Loucy (cell line): ENCODE data around the gene PRKAR1A.

Experiments used
- H2AFZ ChIP-seq: fragments of 200-600 bp; sonication (generic); 2 replicates; pipeline ENCODE4 v1.6.0; 2016; ENCODE audit warnings: antibody characterized with exemption, mild to moderate bottlenecking, low read length, moderate library complexity
- H3F3A ChIP-seq: fragments of 200-600 bp; 2 replicates; pipeline ENCODE4 v1.6.0; 2016; ENCODE audit warnings: antibody characterized with exemption, low read depth, mild to moderate bottlenecking
- H3K27me3 ChIP-seq: fragments of 200-600 bp; sonication (generic); 2 replicates; pipeline ENCODE4 v1.6.1; 2014; ENCODE audit warnings: low read length, mild to moderate bottlenecking; ENCODE audit not compliant: insufficient read depth, poor library complexity, severe bottlenecking
- H3K36me3 ChIP-seq: fragments of 200-600 bp; sonication (generic); 2 replicates; pipeline ENCODE4 v1.6.1; 2016; ENCODE audit warnings: low read length; ENCODE audit not compliant: insufficient read depth
- H3K4me1 ChIP-seq: fragments of 200-600 bp; sonication (generic); 2 replicates; pipeline ENCODE4 v1.5.1; 2014; ENCODE audit warnings: low read length, mild to moderate bottlenecking; ENCODE audit not compliant: insufficient read depth, poor library complexity, severe bottlenecking
- H3K4me2 ChIP-seq: fragments of 200-600 bp; sonication (generic); 2 replicates; pipeline ENCODE4 v1.6.0; 2014; ENCODE audit warnings: antibody characterized with exemption, low read length, low read depth, mild to moderate bottlenecking; ENCODE audit not compliant: poor library complexity, severe bottlenecking
- H3K4me3 ChIP-seq: fragments of 200-600 bp; sonication (generic); 2 replicates; pipeline ENCODE4 v1.5.1; 2014; ENCODE audit warnings: low read length, mild to moderate bottlenecking, mixed read lengths; ENCODE audit not compliant: poor library complexity, severe bottlenecking
- H3K79me2 ChIP-seq: fragments of 200-600 bp; sonication (generic); 2 replicates; pipeline ENCODE4 v1.6.1; 2014; ENCODE audit warnings: low read length; ENCODE audit not compliant: insufficient read depth
- H3K9ac ChIP-seq: fragments of 200-600 bp; sonication (generic); 2 replicates; pipeline ENCODE4 v1.6.0; 2014; ENCODE audit warnings: mild to moderate bottlenecking, low read depth, low read length, moderate library complexity; ENCODE audit not compliant: poor library complexity, severe bottlenecking
- H3K9me2 ChIP-seq: fragments of 200-600 bp; sonication (generic); replicated peaks from 2 replicates; pipeline ENCODE4 v1.6.1; 2016; ENCODE audit warnings: low read depth, low read length, mixed read lengths
- H3K9me3 ChIP-seq: fragments of 200-600 bp; sonication (generic); 2 replicates; pipeline ENCODE4 v1.6.1; 2014; ENCODE audit warnings: mild to moderate bottlenecking, antibody characterized with exemption, low read length, low read depth; ENCODE audit not compliant: insufficient read depth
- H4K20me1 ChIP-seq: fragments of 200-600 bp; sonication (generic); 2 replicates; pipeline ENCODE4 v1.6.0; 2014; ENCODE audit warnings: antibody characterized with exemption, low read length, mild to moderate bottlenecking; ENCODE audit not compliant: insufficient read depth, poor library complexity, severe bottlenecking
- EZH2phosphoT487 ChIP-seq: fragments of 200-600 bp; IDR thresholded peaks from 2 replicates; pipeline ENCODE4 v1.6.1; 2018; ENCODE audit warnings: antibody characterized with exemption, mild to moderate bottlenecking, moderate library complexity, borderline replicate concordance
- TF ChIP-seq, protein P1 (sequence below): fragments of 200-600 bp; sonication (generic); conservative IDR thresholded peaks from 2 replicates; pipeline ENCODE4 v1.5.1; 2014; ENCODE audit warnings: mild to moderate bottlenecking, antibody characterized with exemption, low read length

PRKAR1A gene

DNA sequence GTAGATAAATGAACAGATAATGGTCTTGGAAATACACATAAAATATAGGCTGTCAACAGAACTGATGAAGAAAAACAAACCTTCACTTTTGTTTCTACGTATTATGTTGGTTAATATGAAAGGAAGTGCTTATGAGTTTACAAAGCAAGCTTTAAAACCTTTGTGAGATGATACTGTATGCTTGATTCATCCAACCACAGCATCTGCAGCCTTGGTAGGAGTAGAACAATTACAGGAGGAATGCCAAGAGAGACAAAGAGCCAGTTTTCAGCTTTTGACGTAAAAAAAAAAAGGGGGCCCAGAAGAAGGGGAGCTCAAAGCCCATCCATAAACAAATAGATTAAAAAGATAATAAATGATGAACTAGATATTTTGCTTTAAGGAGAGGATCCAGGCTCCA, 75.6 kb downstream of the PRKAR1A start:
- Histone ChIP-seq H3K79me2 (no peaks in the 10 kb centered on the region), H3F3A (no peaks in the 10 kb centered on the region), H3K4me1 (no peaks in the 10 kb centered on the region), H2AFZ (no peak overlapping the region), H4K20me1 (no peaks in the 10 kb centered on the region), H3K4me2 (no peak overlapping the region), H3K9me3 (no peaks in the 10 kb centered on the region), H3K4me3 (no peak overlapping the region), H3K9ac (no peak overlapping the region), H3K27me3 (no peaks in the 10 kb centered on the region), H3K9me2 (no peaks in the 10 kb centered on the region), H3K36me3 (no peaks in the 10 kb centered on the region)
- no peak for TF ChIP-seq EZH2phosphoT487
- TF ChIP-seq, protein P1, sequence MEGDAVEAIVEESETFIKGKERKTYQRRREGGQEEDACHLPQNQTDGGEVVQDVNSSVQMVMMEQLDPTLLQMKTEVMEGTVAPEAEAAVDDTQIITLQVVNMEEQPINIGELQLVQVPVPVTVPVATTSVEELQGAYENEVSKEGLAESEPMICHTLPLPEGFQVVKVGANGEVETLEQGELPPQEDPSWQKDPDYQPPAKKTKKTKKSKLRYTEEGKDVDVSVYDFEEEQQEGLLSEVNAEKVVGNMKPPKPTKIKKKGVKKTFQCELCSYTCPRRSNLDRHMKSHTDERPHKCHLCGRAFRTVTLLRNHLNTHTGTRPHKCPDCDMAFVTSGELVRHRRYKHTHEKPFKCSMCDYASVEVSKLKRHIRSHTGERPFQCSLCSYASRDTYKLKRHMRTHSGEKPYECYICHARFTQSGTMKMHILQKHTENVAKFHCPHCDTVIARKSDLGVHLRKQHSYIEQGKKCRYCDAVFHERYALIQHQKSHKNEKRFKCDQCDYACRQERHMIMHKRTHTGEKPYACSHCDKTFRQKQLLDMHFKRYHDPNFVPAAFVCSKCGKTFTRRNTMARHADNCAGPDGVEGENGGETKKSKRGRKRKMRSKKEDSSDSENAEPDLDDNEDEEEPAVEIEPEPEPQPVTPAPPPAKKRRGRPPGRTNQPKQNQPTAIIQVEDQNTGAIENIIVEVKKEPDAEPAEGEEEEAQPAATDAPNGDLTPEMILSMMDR = no peak

DNA sequence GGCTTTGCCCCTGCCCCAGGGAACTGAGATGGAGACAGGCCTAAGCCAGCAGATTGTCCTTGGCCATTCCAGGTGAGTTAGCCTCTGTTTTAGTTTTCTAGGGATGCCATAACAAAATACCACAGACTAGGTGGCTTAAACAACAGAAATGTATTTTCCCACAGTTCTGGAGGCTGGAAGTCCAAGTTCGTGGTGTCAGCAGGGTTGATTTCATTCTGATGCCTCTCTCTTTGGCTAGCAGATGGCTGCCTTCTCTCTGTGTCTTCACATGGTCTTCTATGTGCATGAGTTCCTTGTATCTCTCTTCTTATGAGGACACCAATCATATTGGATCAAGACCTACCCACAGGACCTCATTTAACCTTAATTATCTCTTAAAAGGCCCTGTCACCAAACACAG, 76.1 kb downstream of the PRKAR1A start:
- Histone ChIP-seq H3K4me2 (no peak overlapping the region), H3K4me1 (no peaks in the 10 kb centered on the region), H2AFZ (no peak overlapping the region), H3K79me2 (no peaks in the 10 kb centered on the region), H3K9me2 (no peaks in the 10 kb centered on the region), H3K27me3 (no peaks in the 10 kb centered on the region), H3K4me3 (no peak overlapping the region), H3F3A (no peaks in the 10 kb centered on the region), H3K9ac (no peak overlapping the region), H3K36me3 (no peaks in the 10 kb centered on the region), H3K9me3 (no peaks in the 10 kb centered on the region), H4K20me1 (no peaks in the 10 kb centered on the region)
- TF ChIP-seq, protein P1 = no peak
- TF ChIP-seq EZH2phosphoT487 = no peak

DNA sequence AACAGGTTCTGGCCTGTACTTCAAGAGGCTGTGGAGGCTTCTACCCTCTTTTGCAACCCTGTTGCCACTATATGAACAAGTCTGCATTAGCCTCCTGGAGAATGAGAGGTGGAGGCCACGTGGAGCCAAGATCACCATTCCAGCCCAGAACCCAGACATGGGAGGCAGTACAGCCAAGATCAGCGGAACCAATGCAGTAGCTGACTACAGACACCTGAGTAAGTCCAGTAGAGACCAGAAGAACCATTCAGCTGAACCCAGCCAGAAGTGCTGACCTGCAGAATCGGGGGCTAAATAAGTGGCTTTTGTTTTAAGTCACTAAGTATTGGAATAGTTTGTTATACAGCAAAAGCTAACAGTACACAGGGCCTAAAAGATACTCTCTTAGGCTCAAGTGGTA, 76.9 kb downstream of the PRKAR1A start:
- no peaks in the 10 kb centered on the region for H4K20me1 ChIP-seq
- no peaks in the 10 kb centered on the region for H3K79me2 ChIP-seq
- no peak overlapping the region for H3K9ac ChIP-seq
- H3K4me1 ChIP-seq = no peaks in the 10 kb centered on the region
- no peaks in the 10 kb centered on the region for H3K9me3 ChIP-seq
- H3F3A ChIP-seq = no peaks in the 10 kb centered on the region
- no peaks in the 10 kb centered on the region for H3K9me2 ChIP-seq
- H2AFZ ChIP-seq = no peak overlapping the region
- TF ChIP-seq EZH2phosphoT487 = no peak
- TF ChIP-seq, protein P1 = no peak
- no peak overlapping the region for H3K4me2 ChIP-seq
- H3K36me3 ChIP-seq = no peaks in the 10 kb centered on the region
- H3K4me3 ChIP-seq = no peak overlapping the region
- no peaks in the 10 kb centered on the region for H3K27me3 ChIP-seq
